Measurements from ENCODE around the gene ZNF883. TPM values are rescaled to one million over a fixed set of nuclear protein-coding genes. Genes with fewer than 3 reads are reported as not detected.

The ZNF883 gene
- total and polyA plus RNA-seq, 9 of the 15 experiments (the other 6 are each of a cell fraction or from before 2014, with no cell fraction given) = 1.00 to 5.7 (median 3.7) TPM

DNA sequence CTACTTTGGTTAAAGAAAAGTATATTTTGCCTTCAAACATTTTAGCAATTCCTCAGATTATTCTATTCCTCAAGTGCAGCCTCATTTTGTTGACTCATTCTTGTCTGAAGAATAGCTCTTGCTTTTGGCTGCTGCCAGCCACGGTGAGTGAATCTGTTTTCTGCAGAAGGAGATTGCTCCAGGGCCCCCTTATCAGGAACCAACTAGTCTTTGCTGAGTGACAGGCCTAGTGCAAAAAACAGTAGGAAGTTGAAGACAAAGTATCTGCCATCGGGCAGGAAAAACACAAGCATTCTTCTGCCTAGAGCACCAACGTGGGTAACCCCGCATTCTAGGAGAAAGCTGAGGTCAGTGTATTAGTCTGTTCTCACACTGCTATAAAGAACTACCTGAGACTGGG lies 42.3 kb downstream of the ZNF883 start (continued):
- TF ChIP-seq RFX5 (IDR thresholded peaks at IDR 0.05; ENCODE audit: low read depth, low read length) (no peak), ZC3H8 (IDR thresholded peaks at IDR 0.05) (no peak), DDX20 (tag; IDR thresholded peaks at IDR 0.05; ENCODE audit: low read depth) (no peak), FOXK2 (conservative IDR thresholded peaks at IDR 0.05 in 1 of 2, IDR thresholded peaks at IDR 0.05 in 1 of 2; ENCODE audit: low read depth in 2 of 2) (no peak), ARID1B (IDR thresholded peaks at IDR 0.05) (peak; percentile 24; the same call in 1 of the 2 replicates), PHF8 (IDR thresholded peaks at IDR 0.05; ENCODE audit: borderline replicate concordance, low read length) (no peak), MBD2 (IDR thresholded peaks at IDR 0.05; ENCODE audit: borderline replicate concordance, low read depth) (no peak), E2F3 (CRISPR knock-in tag; IDR thresholded peaks at IDR 0.05) (no peak), CHCHD3 (CRISPR knock-in tag; IDR thresholded peaks at IDR 0.05) (no peak), EP300 (IDR thresholded peaks at IDR 0.05; ENCODE audit: low read length) (no peak), ZNF384 (IDR thresholded peaks at IDR 0.05; ENCODE audit: low read depth, low read length) (no peak), LCOR (CRISPR knock-in tag; IDR thresholded peaks at IDR 0.05) (no peak), TSC22D4 (tag; IDR thresholded peaks at IDR 0.05) (no peak), RBM17 (IDR thresholded peaks at IDR 0.05; ENCODE audit: borderline replicate concordance, low read depth, low read length) (no peak), ZNF436 (CRISPR knock-in tag; IDR thresholded peaks at IDR 0.05) (no peak)
- TF ChIP-seq, protein P1, sequence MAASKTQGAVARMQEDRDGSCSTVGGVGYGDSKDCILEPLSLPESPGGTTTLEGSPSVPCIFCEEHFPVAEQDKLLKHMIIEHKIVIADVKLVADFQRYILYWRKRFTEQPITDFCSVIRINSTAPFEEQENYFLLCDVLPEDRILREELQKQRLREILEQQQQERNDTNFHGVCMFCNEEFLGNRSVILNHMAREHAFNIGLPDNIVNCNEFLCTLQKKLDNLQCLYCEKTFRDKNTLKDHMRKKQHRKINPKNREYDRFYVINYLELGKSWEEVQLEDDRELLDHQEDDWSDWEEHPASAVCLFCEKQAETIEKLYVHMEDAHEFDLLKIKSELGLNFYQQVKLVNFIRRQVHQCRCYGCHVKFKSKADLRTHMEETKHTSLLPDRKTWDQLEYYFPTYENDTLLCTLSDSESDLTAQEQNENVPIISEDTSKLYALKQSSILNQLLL (CRISPR knock-in tag; IDR thresholded peaks at IDR 0.05; ENCODE audit: borderline replicate concordance) = no peak
- TF ChIP-seq, protein P2, sequence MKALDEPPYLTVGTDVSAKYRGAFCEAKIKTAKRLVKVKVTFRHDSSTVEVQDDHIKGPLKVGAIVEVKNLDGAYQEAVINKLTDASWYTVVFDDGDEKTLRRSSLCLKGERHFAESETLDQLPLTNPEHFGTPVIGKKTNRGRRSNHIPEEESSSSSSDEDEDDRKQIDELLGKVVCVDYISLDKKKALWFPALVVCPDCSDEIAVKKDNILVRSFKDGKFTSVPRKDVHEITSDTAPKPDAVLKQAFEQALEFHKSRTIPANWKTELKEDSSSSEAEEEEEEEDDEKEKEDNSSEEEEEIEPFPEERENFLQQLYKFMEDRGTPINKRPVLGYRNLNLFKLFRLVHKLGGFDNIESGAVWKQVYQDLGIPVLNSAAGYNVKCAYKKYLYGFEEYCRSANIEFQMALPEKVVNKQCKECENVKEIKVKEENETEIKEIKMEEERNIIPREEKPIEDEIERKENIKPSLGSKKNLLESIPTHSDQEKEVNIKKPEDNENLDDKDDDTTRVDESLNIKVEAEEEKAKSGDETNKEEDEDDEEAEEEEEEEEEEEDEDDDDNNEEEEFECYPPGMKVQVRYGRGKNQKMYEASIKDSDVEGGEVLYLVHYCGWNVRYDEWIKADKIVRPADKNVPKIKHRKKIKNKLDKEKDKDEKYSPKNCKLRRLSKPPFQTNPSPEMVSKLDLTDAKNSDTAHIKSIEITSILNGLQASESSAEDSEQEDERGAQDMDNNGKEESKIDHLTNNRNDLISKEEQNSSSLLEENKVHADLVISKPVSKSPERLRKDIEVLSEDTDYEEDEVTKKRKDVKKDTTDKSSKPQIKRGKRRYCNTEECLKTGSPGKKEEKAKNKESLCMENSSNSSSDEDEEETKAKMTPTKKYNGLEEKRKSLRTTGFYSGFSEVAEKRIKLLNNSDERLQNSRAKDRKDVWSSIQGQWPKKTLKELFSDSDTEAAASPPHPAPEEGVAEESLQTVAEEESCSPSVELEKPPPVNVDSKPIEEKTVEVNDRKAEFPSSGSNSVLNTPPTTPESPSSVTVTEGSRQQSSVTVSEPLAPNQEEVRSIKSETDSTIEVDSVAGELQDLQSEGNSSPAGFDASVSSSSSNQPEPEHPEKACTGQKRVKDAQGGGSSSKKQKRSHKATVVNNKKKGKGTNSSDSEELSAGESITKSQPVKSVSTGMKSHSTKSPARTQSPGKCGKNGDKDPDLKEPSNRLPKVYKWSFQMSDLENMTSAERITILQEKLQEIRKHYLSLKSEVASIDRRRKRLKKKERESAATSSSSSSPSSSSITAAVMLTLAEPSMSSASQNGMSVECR (CRISPR knock-in tag; IDR thresholded peaks at IDR 0.05) = no peak
- TF ChIP-seq, protein P3, sequence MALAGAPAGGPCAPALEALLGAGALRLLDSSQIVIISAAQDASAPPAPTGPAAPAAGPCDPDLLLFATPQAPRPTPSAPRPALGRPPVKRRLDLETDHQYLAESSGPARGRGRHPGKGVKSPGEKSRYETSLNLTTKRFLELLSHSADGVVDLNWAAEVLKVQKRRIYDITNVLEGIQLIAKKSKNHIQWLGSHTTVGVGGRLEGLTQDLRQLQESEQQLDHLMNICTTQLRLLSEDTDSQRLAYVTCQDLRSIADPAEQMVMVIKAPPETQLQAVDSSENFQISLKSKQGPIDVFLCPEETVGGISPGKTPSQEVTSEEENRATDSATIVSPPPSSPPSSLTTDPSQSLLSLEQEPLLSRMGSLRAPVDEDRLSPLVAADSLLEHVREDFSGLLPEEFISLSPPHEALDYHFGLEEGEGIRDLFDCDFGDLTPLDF (CRISPR knock-in tag; IDR thresholded peaks at IDR 0.05) = no peak
- TF ChIP-seq, protein P4, sequence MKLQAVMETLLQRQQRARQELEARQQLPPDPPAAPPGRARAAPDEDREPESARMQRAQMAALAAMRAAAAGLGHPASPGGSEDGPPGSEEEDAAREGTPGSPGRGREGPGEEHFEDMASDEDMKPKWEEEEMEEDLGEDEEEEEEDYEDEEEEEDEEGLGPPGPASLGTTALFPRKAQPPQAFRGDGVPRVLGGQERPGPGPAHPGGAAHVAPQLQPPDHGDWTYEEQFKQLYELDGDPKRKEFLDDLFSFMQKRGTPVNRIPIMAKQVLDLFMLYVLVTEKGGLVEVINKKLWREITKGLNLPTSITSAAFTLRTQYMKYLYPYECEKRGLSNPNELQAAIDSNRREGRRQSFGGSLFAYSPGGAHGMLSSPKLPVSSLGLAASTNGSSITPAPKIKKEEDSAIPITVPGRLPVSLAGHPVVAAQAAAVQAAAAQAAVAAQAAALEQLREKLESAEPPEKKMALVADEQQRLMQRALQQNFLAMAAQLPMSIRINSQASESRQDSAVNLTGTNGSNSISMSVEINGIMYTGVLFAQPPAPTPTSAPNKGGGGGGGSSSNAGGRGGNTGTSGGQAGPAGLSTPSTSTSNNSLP (IDR thresholded peaks at IDR 0.05; ENCODE audit: borderline replicate concordance, low read depth, low read length) = no peak
- TF ChIP-seq, protein P5, sequence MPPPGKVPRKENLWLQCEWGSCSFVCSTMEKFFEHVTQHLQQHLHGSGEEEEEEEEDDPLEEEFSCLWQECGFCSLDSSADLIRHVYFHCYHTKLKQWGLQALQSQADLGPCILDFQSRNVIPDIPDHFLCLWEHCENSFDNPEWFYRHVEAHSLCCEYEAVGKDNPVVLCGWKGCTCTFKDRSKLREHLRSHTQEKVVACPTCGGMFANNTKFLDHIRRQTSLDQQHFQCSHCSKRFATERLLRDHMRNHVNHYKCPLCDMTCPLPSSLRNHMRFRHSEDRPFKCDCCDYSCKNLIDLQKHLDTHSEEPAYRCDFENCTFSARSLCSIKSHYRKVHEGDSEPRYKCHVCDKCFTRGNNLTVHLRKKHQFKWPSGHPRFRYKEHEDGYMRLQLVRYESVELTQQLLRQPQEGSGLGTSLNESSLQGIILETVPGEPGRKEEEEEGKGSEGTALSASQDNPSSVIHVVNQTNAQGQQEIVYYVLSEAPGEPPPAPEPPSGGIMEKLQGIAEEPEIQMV (tag; conservative IDR thresholded peaks at IDR 0.05; ENCODE audit: low read depth) = no peak

All from K562 (cell line).